ENCODE measurements around the gene P2RX6.
"Not testable (repeated sequence)": the region's sequence is repeated elsewhere in the genome, so short reads cannot be mapped to it uniquely, and the experiment has no call there.

The P2RX6 gene

DNA sequence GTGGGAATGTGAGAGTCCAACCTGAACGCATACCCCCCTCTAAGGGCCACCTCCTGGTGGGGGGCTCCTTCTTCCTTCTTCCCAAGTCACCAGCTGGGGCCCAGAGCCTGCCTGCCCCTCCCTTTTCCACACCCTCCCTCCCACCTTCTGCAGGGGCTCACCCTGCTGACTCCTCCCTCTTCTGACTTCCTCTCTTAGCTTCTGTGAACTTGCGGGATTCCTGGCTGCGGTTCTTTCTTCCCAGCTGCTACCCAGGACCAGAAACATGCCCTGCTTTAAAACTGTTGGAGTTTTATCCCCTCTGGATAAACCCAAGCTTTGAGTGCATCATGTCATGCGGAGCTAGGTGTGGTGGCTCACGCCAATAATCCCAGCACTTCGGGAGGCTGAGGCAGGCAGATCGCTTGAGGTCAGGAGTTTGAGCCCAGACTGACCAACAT lies 40.9 kb downstream of the P2RX6 start:
- no peak for DNase-seq

DNA sequence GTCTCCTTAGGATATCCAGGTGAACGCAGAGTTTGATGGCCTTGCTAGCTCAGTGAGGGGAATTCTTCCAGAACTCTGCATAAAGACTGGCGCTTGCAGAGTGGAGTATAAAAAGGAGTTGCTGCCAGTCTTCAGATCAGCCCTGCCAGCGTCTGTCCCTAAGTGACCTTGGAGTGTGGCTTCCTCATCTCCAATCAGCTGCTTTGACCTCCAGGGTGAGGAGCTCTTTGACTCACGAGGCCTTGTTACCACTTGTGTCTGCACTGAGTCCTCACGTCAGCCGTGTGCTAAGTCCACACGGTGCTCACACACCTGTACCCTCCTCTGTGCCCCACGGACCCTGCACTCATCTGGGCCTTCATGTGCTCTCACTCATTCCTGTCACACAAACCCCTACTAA lies 45.4 kb downstream of the P2RX6 start:
- not testable (repeated sequence) for DNase-seq

DNA sequence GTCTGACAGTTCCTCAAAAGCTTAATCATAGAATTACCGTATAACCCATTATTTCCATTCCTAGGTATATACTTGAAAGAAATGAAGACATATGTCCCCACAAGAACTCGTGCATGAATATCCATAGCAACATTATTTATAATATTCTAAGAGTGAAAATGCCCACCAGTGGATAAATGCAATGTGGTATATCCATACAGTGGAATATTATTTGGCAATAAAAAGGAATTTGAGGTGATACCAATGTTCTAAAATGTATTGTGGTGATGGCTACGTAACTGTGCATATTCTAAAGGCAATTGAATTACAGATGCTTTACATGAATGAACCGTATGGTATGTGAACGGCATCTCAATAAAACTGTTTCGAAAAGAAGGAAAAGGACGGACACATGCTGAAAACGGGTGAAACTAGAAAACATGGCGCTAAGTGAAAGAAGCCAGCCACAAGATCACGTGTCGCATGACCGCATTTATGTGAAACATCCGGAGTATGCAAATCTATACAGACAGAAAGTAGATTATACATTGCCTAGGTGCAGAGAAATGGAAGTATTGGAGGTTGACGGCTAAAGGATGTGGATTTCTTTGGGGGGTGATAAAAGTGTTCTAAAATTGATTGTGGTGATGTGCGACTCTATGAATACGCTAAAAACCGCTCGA lies 46.8 kb downstream of the P2RX6 start:
- not testable (repeated sequence) for DNase-seq

DNA sequence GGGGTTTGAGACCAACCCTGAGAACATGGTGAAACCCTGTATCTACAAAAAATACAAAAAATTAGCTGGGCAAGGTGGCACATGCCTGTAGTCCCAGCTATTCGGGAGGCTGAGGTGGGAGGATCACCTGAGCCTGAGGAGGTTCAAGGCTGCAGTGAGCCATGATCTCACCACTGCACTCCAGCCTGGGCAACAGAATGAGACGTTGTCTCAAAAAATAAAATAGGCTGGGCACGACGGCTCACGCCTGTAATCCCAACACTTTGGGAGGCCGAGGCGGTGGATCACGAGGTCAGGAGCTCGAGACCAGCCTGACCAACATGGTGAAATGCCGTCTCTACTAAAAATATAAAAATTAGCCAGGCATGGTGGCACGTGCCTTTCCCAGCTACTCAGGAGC lies 49.5 kb downstream of the P2RX6 start:
- not testable (repeated sequence) for DNase-seq

DNA sequence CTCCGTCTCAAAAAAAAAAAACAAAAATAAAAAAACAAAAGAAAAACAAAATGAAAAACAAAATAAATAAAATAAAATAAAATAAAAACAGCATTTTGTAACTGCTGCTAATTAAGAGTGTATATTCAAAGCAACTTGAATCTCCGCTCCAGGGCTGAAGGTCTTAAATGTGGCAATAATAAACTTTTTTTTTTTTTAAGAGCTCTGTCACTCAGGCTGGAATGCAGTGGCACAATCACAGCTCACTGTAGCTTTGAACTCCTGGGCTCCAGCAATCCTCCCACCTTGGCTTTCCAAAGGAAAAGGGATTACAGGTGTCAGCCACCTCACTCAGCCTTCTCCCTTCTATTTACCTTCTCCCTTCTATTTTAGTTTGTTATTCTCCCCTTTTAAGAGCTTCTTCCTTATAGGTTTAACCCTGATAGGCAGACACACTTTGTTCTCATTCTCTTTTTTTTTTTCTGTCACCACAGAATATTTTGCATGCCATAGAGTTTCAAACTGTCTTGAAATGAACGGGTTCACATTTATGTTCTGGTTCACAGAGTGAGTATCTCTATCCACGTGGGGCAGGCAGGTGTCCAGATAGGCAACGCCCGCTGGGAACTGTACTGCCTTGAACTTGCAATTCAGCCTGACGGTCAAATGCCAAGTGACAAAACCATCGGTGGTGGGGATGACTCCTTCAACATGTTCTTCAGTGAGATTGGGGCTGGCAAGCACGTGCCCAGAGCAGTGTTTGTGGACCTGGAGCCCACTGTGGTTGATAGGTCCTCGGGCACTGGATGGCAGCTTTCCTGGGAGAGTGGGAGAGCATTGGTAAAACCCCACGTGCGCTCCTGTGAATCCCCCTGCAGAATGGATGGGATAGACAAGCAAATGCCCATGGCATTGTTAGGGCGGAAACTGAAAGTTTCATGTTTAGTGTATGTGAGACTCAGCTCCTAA lies 50.2 kb downstream of the P2RX6 start:
- no peak for DNase-seq

DNA sequence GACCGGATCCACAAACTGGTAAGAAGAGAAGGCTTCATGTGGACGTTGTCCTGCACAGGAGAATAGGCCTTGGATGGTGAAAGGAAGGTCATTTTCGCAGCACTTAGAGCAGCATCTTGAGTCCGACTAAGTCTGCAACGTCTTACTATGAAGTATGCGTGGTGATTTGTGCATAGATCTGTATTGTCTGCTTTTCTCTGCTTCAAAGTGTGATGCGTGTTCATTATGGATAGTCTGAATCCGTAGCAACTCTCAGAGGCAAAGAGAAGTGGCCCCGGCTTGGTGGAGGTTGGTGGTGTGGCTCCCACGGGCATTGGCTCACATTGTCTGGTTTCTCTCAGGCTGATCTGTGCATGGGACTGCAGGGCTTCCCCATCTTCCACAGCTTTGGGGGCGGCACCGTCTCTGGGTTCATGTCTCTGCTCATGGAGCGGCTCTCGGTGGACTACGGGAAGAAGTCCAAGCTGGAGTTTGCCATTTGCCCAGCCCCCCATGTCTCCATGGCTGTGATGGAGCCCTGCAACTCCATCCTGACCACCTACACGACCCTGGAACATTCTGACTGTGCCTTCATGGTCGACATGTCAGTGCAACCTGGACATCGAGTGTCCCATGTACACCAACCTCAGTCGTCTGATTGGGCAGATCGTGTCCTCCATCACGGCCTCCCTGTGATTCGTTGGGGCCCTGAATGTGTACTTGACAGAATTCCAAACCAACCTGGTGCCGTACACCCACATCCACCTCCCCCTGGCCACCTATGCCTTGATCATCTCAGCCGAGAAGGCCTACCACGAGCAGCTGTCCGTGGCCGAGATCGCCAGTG lies 52.3 kb downstream of the P2RX6 start:
- no peak for DNase-seq

DNA sequence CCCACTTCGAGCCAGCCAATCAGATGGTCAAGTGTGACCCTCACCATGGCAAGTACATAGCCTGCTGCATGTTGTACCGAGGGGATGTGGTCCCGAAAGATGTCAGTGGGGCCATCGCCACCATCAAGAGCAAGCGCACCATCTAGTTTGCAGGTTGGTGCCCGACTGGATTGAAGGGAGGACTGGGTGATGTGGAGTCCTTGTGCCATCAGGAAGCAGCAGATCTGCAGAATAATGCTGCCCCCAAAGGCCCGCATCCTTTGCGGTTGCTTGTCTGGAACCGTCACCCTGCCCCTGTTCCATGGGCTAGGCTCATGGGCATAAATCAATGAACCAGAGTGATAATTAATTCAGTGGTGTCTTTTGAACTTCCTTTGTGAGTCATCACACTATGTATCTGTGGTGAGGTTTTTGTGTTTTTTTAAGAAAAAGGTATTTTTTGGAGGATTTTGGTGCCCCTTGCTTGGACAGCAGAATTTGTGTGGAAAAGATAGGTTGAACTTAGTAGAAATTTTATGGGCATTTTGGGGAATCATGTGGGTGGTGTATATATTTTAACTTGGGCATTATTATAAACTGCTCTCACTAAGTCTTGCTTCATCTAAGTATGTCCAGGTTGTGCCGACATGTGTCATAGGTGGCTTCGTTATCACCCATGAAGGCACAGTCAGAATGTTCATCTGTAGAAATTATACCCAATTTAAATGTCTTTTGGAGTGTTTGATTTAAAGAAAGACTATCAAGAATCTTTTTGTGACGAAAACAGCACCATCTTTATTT lies 53.1 kb downstream of the P2RX6 start:
- no peak for DNase-seq

DNA sequence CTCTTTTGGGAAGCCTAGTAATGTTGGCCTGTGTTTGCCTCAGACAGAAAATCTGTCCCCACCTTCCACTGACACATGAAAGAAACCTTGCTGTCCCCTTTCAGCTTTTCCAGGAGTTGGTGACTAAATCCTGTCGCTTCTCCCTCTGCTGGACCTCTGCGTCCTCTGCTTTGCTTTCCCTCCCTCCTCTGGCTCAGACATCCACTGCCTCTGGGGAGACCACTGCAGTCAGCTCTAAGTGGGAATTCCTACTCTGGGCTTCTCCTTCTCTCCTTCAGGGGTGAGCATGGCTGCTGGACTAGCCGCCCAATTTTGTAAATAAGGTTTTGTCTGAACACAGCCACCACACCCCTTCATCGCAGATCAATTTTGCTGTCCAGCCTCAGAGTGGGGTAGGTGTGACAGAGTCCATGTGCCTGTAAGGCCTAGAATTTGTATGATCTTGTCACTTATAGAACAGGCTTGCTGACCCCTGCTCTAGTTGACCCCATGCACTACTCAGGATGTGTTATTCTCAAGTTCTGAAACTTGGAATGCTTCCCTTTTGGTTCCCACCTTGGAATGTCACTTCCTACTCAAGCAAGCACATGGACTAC lies 53.8 kb downstream of the P2RX6 start:
- no peak for DNase-seq

DNA sequence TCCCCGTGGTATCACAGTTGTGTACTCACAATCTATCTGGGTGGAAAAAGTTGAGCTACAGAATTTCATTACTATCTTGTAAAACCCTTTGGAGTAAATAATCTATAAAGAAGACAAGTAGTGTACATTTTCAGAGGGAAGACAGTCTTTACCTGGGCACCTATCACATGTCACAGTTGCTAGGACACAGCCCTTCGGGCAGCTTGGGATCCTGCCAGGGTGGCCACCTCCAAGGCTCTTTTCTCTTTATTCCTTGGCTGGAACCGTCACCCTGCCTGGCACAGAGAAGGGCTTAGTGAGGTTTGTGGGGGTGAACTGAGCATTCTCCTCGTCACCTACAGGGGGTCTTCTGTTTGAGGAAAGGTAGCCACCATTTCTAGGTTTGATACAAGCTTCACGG lies 54.4 kb downstream of the P2RX6 start:
- DNase-seq: no peak

DNA sequence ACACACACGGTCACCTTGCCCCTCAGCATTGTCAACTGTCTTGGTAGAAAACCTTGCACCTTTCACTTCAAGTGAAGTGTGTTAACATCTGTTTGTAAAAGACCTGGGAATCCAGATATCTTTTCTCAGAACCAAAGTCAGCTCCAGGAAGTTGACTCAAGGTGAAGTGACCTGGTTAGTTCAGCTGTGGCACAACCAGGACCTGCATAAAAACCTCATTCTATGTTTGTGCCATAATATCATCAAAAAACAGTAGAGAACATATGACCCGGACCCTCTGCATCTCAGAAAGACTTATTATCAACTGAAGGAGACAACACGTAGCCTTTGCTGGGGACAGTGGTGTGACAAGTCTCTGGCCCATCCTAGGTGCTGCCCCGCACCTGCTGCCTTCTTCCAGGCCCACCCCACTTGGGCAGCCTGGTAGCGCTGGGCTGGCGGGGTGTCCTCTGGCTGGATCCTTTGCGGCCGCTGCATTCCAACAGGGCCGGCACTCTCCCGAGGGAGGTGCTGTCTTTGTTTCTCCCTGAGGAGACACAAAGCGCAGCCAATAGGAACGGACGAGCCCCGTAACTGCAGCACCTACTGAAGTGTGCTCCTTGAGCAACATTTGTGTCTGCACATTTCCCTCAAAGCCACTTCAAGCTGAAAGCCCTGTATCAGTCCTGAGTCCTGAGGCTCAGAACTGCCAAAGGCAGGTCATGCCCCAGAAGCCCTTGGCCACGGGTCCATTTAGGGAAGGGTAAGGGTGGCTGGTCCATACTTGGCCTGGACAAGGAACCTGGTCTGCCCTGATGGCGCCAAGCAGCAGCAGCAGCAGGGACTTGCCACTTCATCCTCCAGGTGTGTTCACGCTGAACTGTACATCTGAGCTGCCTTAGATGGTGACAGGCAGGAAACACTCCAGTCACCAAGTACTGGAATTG lies 56.0 kb downstream of the P2RX6 start:
- no peak for DNase-seq

DNA sequence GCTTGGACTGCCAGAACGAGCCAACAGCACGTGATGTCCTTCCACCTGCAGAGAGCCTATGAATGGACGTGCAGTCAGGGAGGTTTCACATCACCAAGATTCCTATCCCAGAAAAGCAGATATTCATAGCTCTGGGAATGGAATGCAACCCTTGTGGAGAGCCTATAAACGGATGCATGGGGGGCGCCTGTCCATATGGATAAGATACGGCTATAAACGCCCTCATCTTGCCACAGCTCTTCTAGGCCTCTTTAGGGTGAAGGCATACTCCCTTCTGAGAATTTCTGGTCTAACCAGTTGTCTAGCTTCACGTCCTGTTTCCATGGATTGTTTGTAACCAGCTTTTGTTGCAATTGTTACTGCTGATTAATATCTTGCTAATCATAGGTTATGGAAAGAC lies 56.8 kb downstream of the P2RX6 start:
- not testable (repeated sequence) for DNase-seq

DNA sequence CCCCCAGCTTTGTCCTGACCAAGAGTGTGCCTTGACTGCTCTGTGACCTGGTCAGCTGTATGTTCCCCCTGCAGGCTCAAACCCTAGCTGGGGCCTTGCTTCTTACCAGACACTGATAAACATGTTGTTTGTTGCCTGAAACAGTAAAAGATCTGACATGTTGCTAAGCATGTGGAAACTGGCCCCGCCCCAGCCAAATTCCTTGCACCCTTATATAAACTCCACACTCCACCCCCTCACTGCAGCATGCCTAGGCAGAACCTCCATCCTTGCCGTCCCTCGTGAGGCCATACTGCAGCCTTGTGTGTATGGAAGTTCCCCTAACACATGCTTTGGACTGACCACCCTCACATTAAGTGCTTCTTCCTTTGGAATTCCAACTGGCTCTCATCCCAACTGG lies 58.1 kb downstream of the P2RX6 start:
- no peak for DNase-seq

DNA sequence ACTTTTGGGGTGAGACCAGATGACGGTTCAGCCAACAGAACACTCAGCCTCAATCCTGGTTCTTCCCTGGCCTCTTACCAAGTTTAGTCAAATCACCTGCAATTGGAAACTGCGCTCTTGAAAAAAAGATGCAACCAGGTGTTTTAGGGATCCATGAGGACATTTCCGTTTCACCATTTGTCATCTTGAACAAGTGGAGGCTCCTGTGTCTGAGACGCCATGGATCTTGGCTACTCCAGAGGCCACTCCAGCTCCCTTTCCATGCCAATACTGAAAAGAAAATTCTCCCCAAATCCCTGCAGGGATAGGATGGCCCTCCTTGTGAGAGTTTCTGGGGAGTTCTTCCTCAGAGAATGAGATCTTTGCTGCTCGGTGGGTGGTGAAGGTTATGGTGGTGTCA lies 58.5 kb downstream of the P2RX6 start:
- DNase-seq: no peak

DNA sequence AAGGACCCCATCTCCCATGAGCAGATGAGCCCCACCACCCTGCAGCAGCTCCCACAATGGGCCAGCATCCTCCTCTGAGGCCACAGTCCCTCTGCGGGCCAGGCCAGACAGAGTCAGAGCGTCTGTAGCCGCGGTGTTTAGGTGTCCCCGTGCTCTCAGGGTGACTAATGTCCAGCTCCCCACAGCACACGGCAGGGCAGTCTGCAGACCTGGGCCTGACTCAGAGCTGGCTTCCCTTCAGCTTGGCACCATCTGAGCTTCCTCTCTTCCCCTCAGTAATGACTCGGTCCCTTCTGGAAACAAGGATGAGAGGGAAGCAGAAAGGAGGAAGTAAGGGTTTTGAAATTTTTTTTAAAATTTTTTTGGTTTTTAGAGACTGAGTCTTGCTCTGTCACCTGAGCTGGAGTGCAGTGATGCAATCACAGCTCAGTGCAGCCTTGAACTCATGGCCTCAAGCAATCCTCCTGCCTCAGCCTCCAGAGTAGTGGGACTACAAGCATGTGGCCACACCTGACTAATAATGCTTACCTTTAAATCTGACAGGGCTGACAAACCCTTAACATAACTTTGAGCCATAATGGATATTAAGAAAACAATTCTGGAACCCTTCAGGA lies 59.2 kb downstream of the P2RX6 start:
- DNase-seq: no peak

DNA sequence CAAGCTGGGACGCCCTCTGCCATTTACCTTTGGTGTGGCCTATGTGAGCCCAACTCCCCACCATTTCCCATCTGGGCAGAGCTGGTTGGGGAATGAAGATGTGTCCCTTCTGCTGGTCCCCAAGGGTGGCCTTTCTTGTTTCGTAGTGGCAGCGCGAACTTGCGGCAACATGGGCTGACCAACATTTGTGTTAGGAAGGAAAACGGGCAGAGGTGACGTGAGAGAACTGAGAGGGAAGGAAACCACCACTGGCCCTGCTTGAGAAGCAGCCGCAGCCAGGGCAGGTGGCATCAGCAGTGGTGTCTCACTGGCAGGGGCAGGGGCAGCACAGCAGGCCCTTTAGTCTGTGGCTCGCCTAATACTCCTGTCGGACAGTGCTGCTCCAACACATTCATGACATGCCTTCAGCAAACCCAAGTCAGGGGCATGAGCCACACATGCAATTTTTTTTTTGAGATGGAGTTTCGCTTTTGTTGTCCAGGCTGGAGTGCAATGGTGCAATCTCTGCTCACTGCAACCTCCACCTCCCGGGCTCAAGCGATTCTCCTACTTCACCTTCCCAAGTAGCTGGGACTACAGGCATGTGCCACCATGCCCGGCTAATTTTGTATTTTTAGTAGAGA lies 60.7 kb downstream of the P2RX6 start:
- DNase-seq: no peak

DNA sequence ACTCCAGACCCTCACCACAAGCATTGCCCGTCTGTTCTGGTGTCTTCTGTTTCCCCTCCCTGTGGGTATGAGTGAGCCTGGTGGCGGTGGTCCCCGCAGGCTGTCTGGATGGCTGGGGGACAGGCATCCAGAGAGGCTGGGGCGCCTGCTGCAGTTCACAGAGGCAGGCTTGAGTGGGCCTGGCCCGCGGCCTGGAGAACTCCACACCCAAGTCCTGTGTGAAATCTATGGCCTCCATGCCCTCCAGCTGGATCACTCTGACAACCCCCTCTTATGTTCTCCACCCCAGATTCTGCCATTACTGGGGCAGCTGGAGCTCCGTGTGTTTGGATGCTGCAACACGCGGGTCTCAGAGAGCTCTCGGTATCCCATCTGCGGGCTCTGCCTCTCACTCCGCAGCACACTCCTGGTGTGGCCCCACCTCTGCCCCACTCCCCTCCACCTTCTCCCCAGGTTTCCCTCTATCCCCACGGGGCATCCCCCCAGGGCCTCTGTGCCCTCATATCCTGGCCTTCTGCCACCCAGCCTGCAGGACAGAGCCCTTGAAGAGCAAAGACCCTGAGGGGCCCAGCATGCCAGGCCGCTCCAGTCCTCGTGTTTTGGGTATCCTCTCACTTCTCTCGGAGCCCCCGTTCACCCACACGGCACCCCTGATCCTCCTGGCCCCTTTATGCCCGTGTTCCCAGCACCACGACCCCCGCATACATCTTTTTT lies 62.1 kb downstream of the P2RX6 start:
- DNase-seq: no peak
